DOHH2 (cell line): ENCODE results near the gene CPXM2.

Experiments
- H3F3A ChIP-seq: fragments of 200-600 bp; sonication (generic), shearing (Covaris generic); 2 replicates; pipeline ENCODE4 v1.6.0; 2016; ENCODE audit warnings: antibody characterized with exemption, mild to moderate bottlenecking; ENCODE audit not compliant: control insufficient read depth, insufficient read depth
- H3K27ac ChIP-seq: fragments of 200-600 bp; sonication (generic); 2 replicates; pipeline ENCODE4 v1.5.1; 2014; ENCODE audit warnings: low read depth, mild to moderate bottlenecking, low read length, moderate library complexity
- H3K27me3 ChIP-seq: fragments of 200-600 bp; sonication (generic); 2 replicates; pipeline ENCODE4 v1.6.1; 2014; ENCODE audit warnings: mild to moderate bottlenecking, low read length, mixed read lengths; ENCODE audit not compliant: control insufficient read depth
- H3K36me3 ChIP-seq: fragments of 200-600 bp; sonication (generic); 2 replicates; pipeline ENCODE4 v1.6.1; 2014; ENCODE audit warnings: mild to moderate bottlenecking, low read length, moderate library complexity, mixed read lengths; ENCODE audit not compliant: control insufficient read depth
- H3K4me1 ChIP-seq: fragments of 200-600 bp; sonication (generic); 2 replicates; pipeline ENCODE4 v1.6.1; 2014; ENCODE audit warnings: mild to moderate bottlenecking, low read length, mixed read lengths; ENCODE audit not compliant: control insufficient read depth
- H3K4me2 ChIP-seq: fragments of 200-600 bp; sonication (generic); 2 replicates; pipeline ENCODE4 v1.6.0; 2014; ENCODE audit warnings: mild to moderate bottlenecking, low read length, moderate library complexity
- H3K4me3 ChIP-seq: fragments of 200-600 bp; sonication (generic); 2 replicates; pipeline ENCODE4 v1.5.1; 2014; ENCODE audit warnings: mild to moderate bottlenecking, low read length, mixed read lengths
- H3K79me2 ChIP-seq: fragments of 200-600 bp; sonication (generic); 2 replicates; pipeline ENCODE4 v1.6.1; 2014; ENCODE audit warnings: mild to moderate bottlenecking, low read length, mixed read lengths; ENCODE audit not compliant: control insufficient read depth
- H3K9me2 ChIP-seq: fragments of 200-600 bp; sonication (generic); replicated peaks from 2 replicates; pipeline ENCODE4 v1.6.1; 2014; ENCODE audit warnings: mild to moderate bottlenecking, low read length, mixed read lengths; ENCODE audit not compliant: control insufficient read depth
- H3K9me3 ChIP-seq: fragments of 200-600 bp; sonication (generic); 2 replicates; pipeline ENCODE4 v1.6.1; 2014; ENCODE audit warnings: antibody characterized with exemption, low read length, mixed read lengths; ENCODE audit not compliant: control insufficient read depth, insufficient read depth
- H4K20me1 ChIP-seq: fragments of 200-600 bp; sonication (generic); 2 replicates; pipeline ENCODE4 v1.6.0; 2014; ENCODE audit warnings: low read depth, mild to moderate bottlenecking, antibody characterized with exemption, low read length, moderate library complexity; ENCODE audit not compliant: control insufficient read depth, insufficient read depth
- CTCF ChIP-seq: fragments of 200-600 bp; sonication (generic); IDR thresholded peaks from one replicate; pipeline ENCODE4 v1.5.1; 2014; ENCODE audit warnings: antibody characterized with exemption, mild to moderate bottlenecking, low read depth, low read length; ENCODE audit not compliant: poor library complexity, severe bottlenecking
- EZH2phosphoT487 ChIP-seq: fragments of 200-600 bp; sonication (generic); IDR thresholded peaks from 2 replicates; pipeline ENCODE4 v1.6.1; 2017; ENCODE audit warnings: borderline replicate concordance, mild to moderate bottlenecking, antibody characterized with exemption, low read length, moderate library complexity, mixed read lengths

Gene CPXM2

DNA sequence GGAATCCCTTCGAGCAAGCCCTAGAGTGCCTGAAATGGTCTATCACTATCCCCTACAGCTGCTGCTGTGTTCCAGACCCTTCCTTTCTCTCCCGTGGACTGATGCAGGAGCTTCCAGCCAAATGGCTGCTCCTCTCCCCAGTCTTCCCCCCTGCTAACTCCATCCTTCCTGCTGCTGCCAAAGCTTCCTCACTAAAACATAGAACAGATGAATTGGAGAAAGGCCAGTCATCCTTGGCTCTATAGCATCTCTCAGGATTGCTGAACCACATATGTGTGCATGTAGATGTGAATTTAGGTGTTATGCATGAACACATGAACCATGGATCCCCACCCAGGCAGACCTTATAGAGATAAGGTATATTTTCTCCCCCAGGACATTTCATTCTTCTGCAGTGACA lies 164.8 kb downstream of the CPXM2 start:
- TF ChIP-seq EZH2phosphoT487 = no peak
- TF ChIP-seq CTCF = no peak
- Histone ChIP-seq H3F3A (no peaks in the 10 kb centered on the region), H4K20me1 (no peaks in the 10 kb centered on the region), H3K4me3 (no peak overlapping the region), H3K9me3 (no peaks in the 10 kb centered on the region; the same call in 1 of the 2 replicates), H3K36me3 (no peaks in the 10 kb centered on the region), H3K27ac (no peak overlapping the region), H3K4me1 (peaks cover 13% of the 10 kb centered on the region), H3K79me2 (no peaks in the 10 kb centered on the region), H3K27me3 (no peaks in the 10 kb centered on the region), H3K4me2 (no peak overlapping the region), H3K9me2 (no peaks in the 10 kb centered on the region)

DNA sequence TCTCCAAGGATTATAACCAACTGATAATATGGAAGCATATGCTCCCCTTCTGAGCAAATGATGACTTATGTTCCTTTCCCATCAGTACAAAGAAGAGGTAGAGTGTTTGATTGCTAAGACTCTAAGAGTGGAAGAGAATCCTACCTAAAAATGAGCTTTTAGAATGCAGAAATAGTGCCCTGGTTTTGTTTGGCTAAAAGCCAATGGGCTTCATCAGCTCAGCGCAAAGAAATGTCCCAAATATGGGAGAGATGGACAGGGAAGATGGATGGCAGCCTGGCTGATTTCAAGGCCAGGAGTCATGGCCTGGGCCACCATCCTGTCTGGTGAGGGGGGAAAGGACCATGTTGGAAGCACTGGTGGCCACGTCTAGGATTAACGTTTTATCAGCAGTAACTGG lies 165.2 kb downstream of the CPXM2 start:
- no peaks in the 10 kb centered on the region for H3F3A ChIP-seq
- no peaks in the 10 kb centered on the region for H3K9me2 ChIP-seq
- no peaks in the 10 kb centered on the region for H3K79me2 ChIP-seq
- peaks cover 13% of the 10 kb centered on the region for H3K4me1 ChIP-seq
- H4K20me1 ChIP-seq = no peaks in the 10 kb centered on the region
- no peaks in the 10 kb centered on the region for H3K27me3 ChIP-seq
- TF ChIP-seq EZH2phosphoT487 = no peak
- no peak for TF ChIP-seq CTCF
- H3K4me3 ChIP-seq = no peak overlapping the region
- no peak overlapping the region for H3K27ac ChIP-seq
- no peak overlapping the region for H3K4me2 ChIP-seq
- no peaks in the 10 kb centered on the region for H3K36me3 ChIP-seq
- no peaks in the 10 kb centered on the region; the same call in 1 of the 2 replicates for H3K9me3 ChIP-seq

GRCh38 chr10:123724747-123725146 lies 166.9 kb downstream of the CPXM2 start:
- Histone ChIP-seq H3K4me1 (peaks cover 9% of the 10 kb centered on the region), H3K4me3 (no peak overlapping the region), H3K9me3 (no peaks in the 10 kb centered on the region), H3K9me2 (no peaks in the 10 kb centered on the region), H3K79me2 (no peaks in the 10 kb centered on the region), H3K4me2 (no peak overlapping the region), H3K27ac (no peak overlapping the region), H3K27me3 (no peaks in the 10 kb centered on the region), H3F3A (no peaks in the 10 kb centered on the region), H3K36me3 (no peaks in the 10 kb centered on the region), H4K20me1 (no peaks in the 10 kb centered on the region)
- TF ChIP-seq CTCF (no peak), EZH2phosphoT487 (no peak)
